H54 (cell line): ENCODE results near the gene WDR5.

Source experiments
- DNase-seq: peaks from one replicate; pipeline ENCODE4 v3.0.0; 2011; ENCODE audit warnings: low spot score, mixed read lengths; ENCODE audit not compliant: insufficient read length
- FAIRE-seq: peaks from 3 replicates; lab custom pipeline; 2011; peaks lifted over from hg19 to GRCh38; lab: Jason Lieb, UNC
- POLR2A ChIP-seq: IDR thresholded peaks from 2 replicates; pipeline ENCODE4 v1.6.1; 2011; ENCODE audit warnings: low read depth, mild to moderate bottlenecking, low read length

Gene WDR5

GRCh38 chr9:134159566-134160245, 23.8 kb downstream of the WDR5 start:
- TF ChIP-seq POLR2A = no peak
- FAIRE-seq = no peak
- DNase-seq = no peak

- DNase-seq (no peak), FAIRE-seq (no peak)
- TF ChIP-seq POLR2A = no peak
These were observed 25.8 kb downstream of the WDR5 start for GRCh38 chr9:134161647-134162046.

DNA sequence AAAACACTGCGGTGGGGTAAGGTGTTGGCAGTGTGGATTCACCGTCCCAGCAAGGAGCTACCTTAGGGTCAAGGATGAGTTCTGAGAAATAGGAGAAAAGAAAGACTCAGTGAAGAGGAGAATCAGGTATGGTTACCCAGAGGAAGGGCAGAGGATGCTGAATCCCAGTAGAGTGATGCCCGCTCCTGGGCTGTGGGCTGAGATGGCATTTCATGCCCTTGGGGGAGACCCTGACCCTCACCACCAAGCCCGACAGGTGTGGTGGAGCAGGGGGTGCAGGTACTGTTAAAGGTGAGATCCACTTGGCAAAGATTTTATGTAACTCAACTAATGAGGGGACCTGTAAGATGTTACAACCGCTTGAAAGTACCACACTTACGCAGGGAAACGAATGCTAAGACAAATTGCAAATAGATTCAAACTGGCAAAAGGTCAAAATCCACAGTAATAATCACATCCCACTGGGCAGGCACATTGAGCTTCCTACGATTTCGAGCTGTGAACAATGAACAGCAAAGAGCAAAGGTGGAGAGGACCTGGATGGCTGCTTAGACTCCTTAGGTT, 26.4 kb downstream of the WDR5 start:
- TF ChIP-seq POLR2A = no peak
- no peak for FAIRE-seq
- DNase-seq = no peak

DNA sequence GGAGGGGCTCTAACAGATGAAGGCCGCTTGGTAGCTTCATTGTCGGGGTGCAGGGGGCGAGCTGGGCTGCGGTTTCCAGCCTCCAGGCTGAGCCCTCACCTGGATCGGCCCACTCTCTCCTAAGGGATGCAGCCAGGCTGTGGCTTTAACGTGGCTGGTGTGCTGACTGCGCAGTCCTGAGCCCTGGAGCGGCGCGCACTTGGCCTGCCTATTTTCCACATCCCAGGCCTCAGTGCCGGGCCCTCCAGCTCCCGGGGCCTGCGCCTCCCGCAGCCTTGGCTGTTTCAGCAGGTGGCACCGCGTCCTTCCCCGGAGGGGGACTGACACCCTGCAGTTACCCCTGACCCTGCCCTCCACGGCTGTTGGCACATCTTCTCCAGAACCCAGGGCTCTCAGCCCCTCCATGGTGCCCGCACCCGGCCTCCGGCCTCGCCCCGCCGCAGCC, 27.1 kb downstream of the WDR5 start:
- no peak for FAIRE-seq

DNA sequence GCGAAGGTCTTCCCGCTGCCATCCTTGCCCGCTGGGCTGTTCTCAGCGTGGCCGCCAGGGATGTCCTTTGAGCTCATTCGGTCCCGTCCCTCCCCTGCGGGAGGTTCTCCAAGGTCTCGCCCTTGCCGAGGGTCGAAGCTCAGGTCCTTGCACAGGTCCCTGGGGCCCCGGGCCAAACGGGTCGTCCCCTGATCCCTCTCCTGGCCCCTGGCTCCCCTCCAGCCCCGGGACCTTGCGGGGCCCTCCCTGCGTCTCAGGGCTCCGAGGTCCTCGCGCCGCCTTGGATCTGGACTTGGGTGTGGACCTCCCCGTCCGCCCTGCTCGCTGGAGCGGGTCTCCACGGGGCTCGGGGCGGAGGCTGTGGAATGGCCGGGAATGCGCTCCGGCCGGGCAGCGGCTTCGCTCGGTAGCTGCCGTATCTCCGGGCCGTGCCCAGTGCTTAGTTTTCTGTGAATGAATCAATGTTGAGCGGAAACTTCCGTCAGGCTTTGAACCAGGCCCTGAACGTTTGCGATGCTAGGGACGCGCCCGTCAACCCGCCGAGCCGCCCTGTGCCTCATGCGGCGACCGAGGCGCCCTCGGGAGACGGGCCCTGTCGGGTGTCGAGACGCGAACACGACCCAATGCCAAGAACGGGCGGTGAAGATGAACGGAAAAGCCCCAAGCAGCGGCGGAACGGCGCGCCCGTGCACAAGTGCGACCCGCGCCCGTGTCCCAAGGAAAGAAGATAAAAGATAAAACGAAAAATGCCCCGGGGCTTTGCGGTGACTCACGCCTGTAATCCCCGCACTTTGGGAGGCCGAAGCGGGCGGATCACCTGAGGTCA, 27.7 kb downstream of the WDR5 start:
- no peak for DNase-seq
- FAIRE-seq = no peak

More for the DNA sequence above, 27.1 kb downstream of the WDR5 start:
- no peak for TF ChIP-seq POLR2A
- DNase-seq = no peak

GRCh38 chr9:134164879-134165278, 29.0 kb downstream of the WDR5 start:
- DNase-seq (no peak), FAIRE-seq (peak; percentile 80)
- no peak for TF ChIP-seq POLR2A

More for the DNA sequence above, 27.7 kb downstream of the WDR5 start:
- TF ChIP-seq POLR2A = no peak

DNA sequence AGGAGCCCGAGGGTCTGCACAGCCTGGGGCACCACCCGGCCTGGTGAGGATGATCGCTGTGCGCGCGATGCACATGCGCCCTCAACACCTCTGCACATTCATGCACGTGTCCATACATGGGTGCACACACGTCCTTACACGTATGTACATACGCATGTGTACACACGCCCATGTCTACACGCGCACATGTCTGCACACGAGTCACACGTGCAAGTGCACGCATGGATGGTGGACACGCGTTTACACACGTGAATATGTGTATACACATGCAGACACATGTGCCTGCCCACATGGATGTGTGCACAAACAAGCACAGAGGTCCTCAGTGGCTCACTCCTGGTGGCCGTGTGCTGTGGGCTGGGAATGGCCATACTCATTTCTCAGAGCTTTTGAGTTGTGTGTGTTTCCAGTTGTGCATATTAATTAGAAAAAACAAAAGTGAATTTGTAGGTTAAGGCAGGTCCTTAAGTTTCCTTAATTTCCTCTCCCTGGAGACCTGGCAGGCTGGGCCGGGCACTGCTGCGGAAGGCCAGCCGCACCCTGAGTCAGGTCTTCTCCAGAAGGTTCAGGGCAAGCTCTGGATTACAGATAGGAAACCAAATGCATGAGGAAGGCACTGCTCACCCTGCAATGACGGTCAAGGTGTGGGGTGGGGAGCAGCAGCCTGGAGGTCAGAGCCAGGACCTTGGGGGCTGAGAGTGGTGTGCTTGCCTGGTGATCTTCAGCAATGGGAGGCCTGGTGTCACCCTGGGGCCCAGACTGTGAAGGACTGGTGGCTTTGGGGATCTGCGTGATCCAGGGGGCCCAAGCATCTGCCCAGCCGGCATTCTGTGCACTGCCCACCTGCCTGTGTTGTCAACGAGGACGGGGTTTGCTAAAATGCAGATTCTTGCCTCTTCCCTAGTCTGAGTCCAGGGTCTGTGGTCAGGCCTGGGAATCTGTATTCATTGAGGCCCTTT, 29.8 kb downstream of the WDR5 start:
- no peak for TF ChIP-seq POLR2A
- FAIRE-seq = no peak
- no peak for DNase-seq

GRCh38 chr9:134166374-134166773, 30.5 kb downstream of the WDR5 start:
- DNase-seq = no peak
- FAIRE-seq = no peak
- TF ChIP-seq POLR2A = no peak

DNA sequence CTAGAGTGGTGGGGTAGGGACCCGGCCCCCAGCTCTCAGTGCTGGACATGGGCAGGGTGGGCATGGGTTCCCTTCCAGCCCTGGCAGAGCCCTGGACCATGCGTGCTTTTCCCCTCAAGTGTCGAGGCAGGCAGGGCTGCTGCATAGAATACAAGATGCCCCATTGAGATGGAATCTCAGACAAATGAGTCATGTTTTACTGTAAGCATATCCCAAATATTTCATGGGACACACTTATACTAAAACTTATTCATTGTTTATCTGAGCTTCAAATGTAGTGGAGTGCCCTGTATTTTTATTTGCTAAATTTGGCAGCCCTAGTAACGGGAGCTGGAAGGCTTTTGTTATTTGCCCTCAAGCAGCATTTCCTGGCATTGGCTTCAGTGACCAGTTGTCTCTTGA, 31.6 kb downstream of the WDR5 start:
- FAIRE-seq = no peak
- peak; percentile 75 for DNase-seq
- no peak for TF ChIP-seq POLR2A

DNA sequence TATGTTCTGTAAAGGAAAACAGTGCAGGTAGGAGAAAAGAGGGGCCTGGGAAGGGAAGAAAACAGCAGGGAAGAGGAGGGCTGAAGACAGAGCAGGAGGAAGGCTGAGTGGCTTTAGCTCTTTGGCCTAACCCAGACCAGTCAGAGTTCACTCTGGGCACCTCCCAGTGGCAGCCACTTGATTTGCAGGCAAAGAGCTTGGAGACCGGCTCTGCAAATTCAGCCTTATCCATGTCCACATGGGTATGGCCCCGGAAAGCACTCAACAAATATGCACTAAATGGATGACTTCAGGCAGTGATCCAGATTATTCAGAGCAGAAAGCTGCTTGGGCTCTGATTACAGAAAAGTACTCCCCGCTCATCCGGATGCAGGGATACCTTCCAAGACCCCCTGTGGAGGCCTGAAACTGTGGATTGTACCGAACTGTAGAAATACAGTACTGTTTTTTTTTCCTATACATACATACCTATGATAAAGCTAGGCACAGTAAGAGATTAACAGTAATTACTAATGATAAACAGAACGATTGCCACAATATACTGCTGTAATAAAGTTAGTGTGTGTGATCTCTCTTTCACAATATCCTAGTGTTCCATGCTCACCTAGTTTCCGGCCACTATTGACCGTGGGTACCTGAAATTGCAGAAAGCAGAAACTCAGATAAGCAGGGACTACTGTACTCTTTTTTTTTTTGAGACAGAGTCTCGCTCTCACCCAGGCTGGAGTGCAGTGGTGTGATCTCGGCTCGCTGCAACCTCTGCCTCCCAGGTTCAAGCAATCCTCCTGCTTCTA, 33.1 kb downstream of the WDR5 start:
- DNase-seq (no peak), FAIRE-seq (no peak)
- TF ChIP-seq POLR2A = no peak

DNA sequence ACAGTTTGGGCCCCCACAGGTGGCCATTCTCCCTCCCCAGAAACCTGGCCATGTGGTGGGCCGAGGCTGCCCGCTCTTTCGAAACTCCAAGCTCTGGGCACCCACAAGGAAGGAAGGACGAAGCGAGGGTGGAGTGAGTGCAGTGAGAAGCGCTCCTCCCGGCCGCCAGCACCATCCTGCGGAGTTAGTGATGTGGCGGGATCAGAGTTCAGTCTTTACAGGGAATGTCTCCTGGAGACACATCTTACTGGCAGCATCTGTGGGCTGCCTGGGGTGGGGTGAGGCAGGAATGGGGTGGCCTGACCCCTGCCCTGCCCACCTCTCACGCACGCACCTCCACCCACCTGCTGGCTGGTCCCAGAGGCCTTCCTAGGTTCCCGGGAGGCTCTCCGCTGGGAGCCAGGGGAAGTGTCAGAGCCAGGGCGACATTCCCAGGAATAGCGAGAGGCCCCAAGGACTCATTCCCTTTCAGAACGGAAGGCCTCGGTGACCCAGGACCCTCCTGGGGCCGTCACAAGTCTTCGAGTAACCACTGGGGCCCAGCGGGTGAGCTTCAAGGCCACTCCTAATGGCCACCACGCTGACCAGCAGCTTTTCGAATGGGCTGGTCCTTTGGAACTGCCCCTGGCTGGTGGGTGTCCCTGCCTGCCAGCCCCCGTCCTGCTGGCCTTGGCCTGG, 34.0 kb downstream of the WDR5 start:
- FAIRE-seq (no peak), DNase-seq (no peak)
- TF ChIP-seq POLR2A = no peak
